Mesendoderm (in vitro differentiated cells): Measurements from ENCODE around the gene COPS9.

Experiments used
- DNase-seq: peaks from one replicate; pipeline ENCODE4 v3.0.0; 2013
- H2AK5ac ChIP-seq: 2 replicates; pipeline ENCODE4 v1.6.1; 2013; ENCODE audit warnings: low read length, inconsistent platforms
- H2BK120ac ChIP-seq: 2 replicates; pipeline ENCODE4 v1.6.1; 2013; ENCODE audit warnings: low read depth, mild to moderate bottlenecking, low read length, moderate library complexity, mixed read lengths
- H2BK15ac ChIP-seq: replicated peaks from 2 replicates; pipeline ENCODE4 v1.6.1; 2013; ENCODE audit warnings: low read depth, mild to moderate bottlenecking, moderate library complexity
- H2BK5ac ChIP-seq: 2 replicates; pipeline ENCODE4 v1.6.1; 2013; ENCODE audit warnings: low read length, inconsistent platforms
- H3K18ac ChIP-seq: 2 replicates; pipeline ENCODE4 v1.6.1; 2013; ENCODE audit warnings: mild to moderate bottlenecking, low read length, mixed read lengths
- H3K23ac ChIP-seq: one replicate; pipeline ENCODE4 v1.6.1; 2013; ENCODE audit warnings: low read length
- H3K27ac ChIP-seq: 2 replicates; pipeline ENCODE4 v1.5.1; 2013; ENCODE audit warnings: low read depth, mild to moderate bottlenecking, inconsistent platforms, low read length, moderate library complexity
- H3K27me3 ChIP-seq: 2 replicates; pipeline ENCODE4 v1.6.1; 2013; ENCODE audit warnings: low read length, control low read depth, mild to moderate bottlenecking, inconsistent platforms; ENCODE audit not compliant: insufficient read depth, poor library complexity
- H3K36me3 ChIP-seq: 2 replicates; pipeline ENCODE4 v1.6.1; 2013; ENCODE audit warnings: low read length, inconsistent platforms; ENCODE audit not compliant: control insufficient read depth, insufficient read depth
- H3K4ac ChIP-seq: one replicate; pipeline ENCODE4 v1.6.1; 2013; ENCODE audit warnings: low read depth, mild to moderate bottlenecking, low read length, moderate library complexity
- H3K4me1 ChIP-seq: 2 replicates; pipeline ENCODE4 v1.6.1; 2013; ENCODE audit warnings: low read depth, low read length, inconsistent platforms; ENCODE audit not compliant: control insufficient read depth
- H3K4me2 ChIP-seq: 2 replicates; pipeline ENCODE4 v1.6.1; 2013; ENCODE audit warnings: low read length
- H3K4me3 ChIP-seq: 2 replicates; pipeline ENCODE4 v1.5.1; 2013; ENCODE audit warnings: mild to moderate bottlenecking, low read length
- H3K56ac ChIP-seq: one replicate; pipeline ENCODE4 v1.6.1; 2013; ENCODE audit warnings: low read length
- H3K79me1 ChIP-seq: 2 replicates; pipeline ENCODE4 v1.6.1; 2013; ENCODE audit warnings: low read length, inconsistent platforms
- H3K79me2 ChIP-seq: 2 replicates; pipeline ENCODE4 v1.6.1; 2013; ENCODE audit warnings: mild to moderate bottlenecking, low read length; ENCODE audit not compliant: control insufficient read depth, insufficient read depth
- H3K9ac ChIP-seq: 2 replicates; pipeline ENCODE4 v1.6.1; 2013; ENCODE audit warnings: low read length, inconsistent platforms
- H4K5ac ChIP-seq: one replicate; pipeline ENCODE4 v1.6.1; 2013; ENCODE audit warnings: low read length
- H4K8ac ChIP-seq: one replicate; pipeline ENCODE4 v1.6.1; 2013; ENCODE audit warnings: low read depth, mild to moderate bottlenecking, control low read depth, low read length, moderate library complexity
- WGBS: extraction: QIAGEN DNeasy Blood & Tissue Kit; methylation state at CpG from one replicate; pipeline ENCODE4 v1.1.7; 2013; ENCODE audit warnings: low lambda C conversion rate, missing lambda C conversion rate; ENCODE audit not compliant: insufficient coverage; ENCODE audit errors: extremely low coverage; 5-methylcytosine and 5-hydroxymethylcytosine counted together

Gene COPS9

DNA sequence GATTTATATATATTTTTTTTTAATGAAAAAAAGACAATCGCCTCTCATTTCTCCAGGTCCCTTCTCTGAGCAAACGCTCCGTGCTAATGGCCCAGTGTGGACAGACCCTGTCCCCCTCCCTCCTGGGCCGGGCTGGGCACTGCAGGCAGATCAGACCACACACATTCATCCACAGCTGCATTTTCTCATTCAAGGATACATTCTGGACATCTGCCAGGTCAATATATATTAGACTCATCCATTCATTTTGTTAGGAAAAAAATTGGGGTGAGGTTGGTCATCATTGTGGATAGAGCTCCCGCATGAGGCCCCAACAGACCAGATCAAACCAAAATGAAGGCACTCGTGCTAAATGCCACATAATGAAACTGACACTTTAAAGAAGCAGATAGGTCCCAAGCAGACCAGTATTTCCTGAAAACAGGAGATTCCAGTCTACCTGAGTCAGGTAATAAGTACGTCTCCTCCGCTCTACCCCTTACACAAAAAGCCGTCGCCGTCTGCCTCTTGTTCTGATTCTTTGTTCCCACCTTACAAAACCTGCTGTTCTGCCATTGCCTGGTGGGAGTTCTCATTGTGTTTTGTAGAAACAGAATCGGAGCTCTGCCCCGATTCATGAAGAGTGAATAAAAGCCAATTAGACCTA, 19.8 kb upstream of the COPS9 start:
- Histone ChIP-seq H2BK15ac (no peak overlapping the region), H4K8ac (no peak overlapping the region), H3K4me3 (no peak overlapping the region), H3K4me2 (no peak overlapping the region), H3K23ac (no peak overlapping the region), H3K9ac (no peak overlapping the region), H2BK5ac (no peak overlapping the region), H3K36me3 (no peaks in the 10 kb centered on the region), H4K5ac (no peak overlapping the region), H3K18ac (no peak overlapping the region), H3K4ac (no peak overlapping the region), H2BK120ac (no peak overlapping the region), H3K79me2 (no peaks in the 10 kb centered on the region), H2AK5ac (no peak overlapping the region), H3K79me1 (no peaks in the 10 kb centered on the region), H3K4me1 (no peaks in the 10 kb centered on the region), H3K27ac (no peak overlapping the region), H3K56ac (no peak overlapping the region), H3K27me3 (no peaks in the 10 kb centered on the region)
- no CpG with 5 or more reads among the region's 13 CpGs for WGBS
- no peak for DNase-seq

DNA sequence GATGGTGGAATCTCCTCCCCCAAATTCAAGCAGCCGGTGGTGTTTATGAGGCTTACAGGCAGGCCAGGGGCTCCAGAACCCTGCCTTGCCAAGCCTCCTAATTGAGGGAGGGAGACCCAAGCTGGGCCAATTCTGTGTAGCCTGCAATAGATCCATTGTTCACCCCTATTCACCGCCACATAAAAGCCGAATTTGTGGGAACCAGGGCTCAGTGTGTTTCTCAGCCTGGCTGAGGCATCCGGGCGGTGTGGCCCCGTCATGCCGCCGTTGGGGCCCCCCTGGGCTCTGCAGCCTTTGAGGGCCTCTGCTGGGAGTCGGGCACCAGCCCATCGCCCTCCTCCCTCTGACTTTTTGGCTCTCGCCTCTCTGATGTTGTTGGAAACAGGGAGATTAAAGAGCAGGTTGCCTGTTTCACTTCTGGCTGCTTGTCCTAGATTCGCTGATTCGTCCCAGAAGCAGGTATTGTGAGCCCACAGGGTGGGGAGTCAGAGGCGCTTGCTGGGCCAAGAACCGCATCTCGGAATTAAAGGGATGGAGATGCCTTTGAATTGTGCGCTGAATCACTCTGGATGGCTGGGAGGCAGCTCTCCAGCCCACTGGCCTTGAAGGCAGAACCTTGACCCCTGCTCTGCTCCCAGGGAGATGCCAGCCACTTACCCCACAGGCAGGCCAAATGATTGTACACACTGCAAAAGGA, 19.1 kb upstream of the COPS9 start:
- no peak overlapping the region for H2BK5ac ChIP-seq
- H3K4me2 ChIP-seq = no peak overlapping the region
- H3K79me1 ChIP-seq = no peaks in the 10 kb centered on the region
- WGBS = no CpG with 5 or more reads among the region's 17 CpGs
- no peak overlapping the region for H2BK15ac ChIP-seq
- H2AK5ac ChIP-seq = no peak overlapping the region
- H3K27ac ChIP-seq = no peak overlapping the region
- H3K56ac ChIP-seq = no peak overlapping the region
- H3K27me3 ChIP-seq = no peaks in the 10 kb centered on the region
- no peaks in the 10 kb centered on the region for H3K79me2 ChIP-seq
- no peak overlapping the region for H3K4ac ChIP-seq
- no peaks in the 10 kb centered on the region for H3K36me3 ChIP-seq
- H3K4me3 ChIP-seq = no peak overlapping the region
- no peak overlapping the region for H3K9ac ChIP-seq
- no peak overlapping the region for H3K23ac ChIP-seq
- H2BK120ac ChIP-seq = no peak overlapping the region
- no peak overlapping the region for H3K18ac ChIP-seq
- DNase-seq = no peak
- no peak overlapping the region for H4K8ac ChIP-seq
- no peaks in the 10 kb centered on the region for H3K4me1 ChIP-seq
- H4K5ac ChIP-seq = no peak overlapping the region

DNA sequence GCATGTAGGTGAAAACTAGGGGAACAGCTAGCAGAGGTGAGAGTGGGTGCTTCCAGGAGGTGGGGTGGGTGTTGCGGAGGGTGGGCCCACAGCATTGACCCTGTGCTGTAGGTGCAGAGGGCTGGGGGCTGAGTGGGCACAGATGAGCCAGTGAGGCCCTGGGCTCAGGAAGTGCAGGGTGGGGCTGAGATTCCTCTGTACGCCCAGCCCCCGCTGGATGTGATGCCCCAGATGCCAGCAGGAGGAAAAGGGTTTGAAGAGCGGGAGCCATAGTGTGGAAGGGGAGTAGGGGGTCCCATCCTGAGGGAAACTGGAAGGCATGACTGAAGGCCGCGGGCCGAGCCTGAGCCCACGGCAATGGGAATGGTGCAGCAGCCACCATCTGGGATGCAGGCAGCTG, 18.5 kb upstream of the COPS9 start:
- H3K79me1 ChIP-seq = no peaks in the 10 kb centered on the region
- H3K79me2 ChIP-seq = no peaks in the 10 kb centered on the region
- no peak overlapping the region for H2BK5ac ChIP-seq
- no peak overlapping the region for H3K4me2 ChIP-seq
- no peak overlapping the region for H3K27ac ChIP-seq
- no peak overlapping the region for H3K4me3 ChIP-seq
- H4K5ac ChIP-seq = no peak overlapping the region
- DNase-seq = no peak
- H4K8ac ChIP-seq = no peak overlapping the region
- no peak overlapping the region for H2BK120ac ChIP-seq
- H3K4me1 ChIP-seq = no peaks in the 10 kb centered on the region
- no peak overlapping the region for H3K18ac ChIP-seq
- H2BK15ac ChIP-seq = no peak overlapping the region
- no peak overlapping the region for H3K9ac ChIP-seq
- no CpG with 5 or more reads among the region's 8 CpGs for WGBS
- H2AK5ac ChIP-seq = no peak overlapping the region
- H3K4ac ChIP-seq = no peak overlapping the region
- H3K56ac ChIP-seq = no peak overlapping the region
- H3K36me3 ChIP-seq = no peaks in the 10 kb centered on the region
- no peaks in the 10 kb centered on the region for H3K27me3 ChIP-seq
- H3K23ac ChIP-seq = no peak overlapping the region

DNA sequence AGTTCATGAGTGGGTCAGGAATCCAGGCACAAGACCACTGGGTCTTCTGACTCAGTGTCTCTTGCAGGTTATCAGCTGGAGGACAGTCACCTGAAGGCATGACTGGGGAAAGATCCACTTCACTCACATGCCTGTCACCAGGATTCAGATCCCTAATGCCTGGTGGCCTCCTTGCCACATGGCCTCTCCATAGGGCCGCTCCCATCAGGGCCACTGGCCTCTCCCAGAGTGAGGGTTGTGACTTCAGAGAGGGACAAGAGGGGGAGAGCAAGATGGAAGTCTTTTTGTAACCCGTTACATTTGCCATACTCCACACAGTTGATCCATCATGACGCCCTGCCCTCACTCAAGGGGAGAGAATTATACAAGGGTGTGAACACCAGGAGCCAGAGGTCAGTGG, 17.3 kb upstream of the COPS9 start:
- H3K79me2 ChIP-seq = no peaks in the 10 kb centered on the region
- H2BK5ac ChIP-seq = no peak overlapping the region
- no peak overlapping the region for H2AK5ac ChIP-seq
- no CpG with 5 or more reads among the region's 3 CpGs for WGBS
- no peaks in the 10 kb centered on the region for H3K4me1 ChIP-seq
- H3K27ac ChIP-seq = no peak overlapping the region
- DNase-seq = no peak
- no peak overlapping the region for H3K4me3 ChIP-seq
- no peak overlapping the region for H3K18ac ChIP-seq
- H4K8ac ChIP-seq = no peak overlapping the region
- H3K79me1 ChIP-seq = no peaks in the 10 kb centered on the region
- H3K4me2 ChIP-seq = no peak overlapping the region
- H4K5ac ChIP-seq = no peak overlapping the region
- no peaks in the 10 kb centered on the region for H3K36me3 ChIP-seq
- H2BK120ac ChIP-seq = no peak overlapping the region
- no peak overlapping the region for H2BK15ac ChIP-seq
- H3K4ac ChIP-seq = no peak overlapping the region
- H3K23ac ChIP-seq = no peak overlapping the region
- no peak overlapping the region for H3K9ac ChIP-seq
- H3K27me3 ChIP-seq = no peaks in the 10 kb centered on the region
- no peak overlapping the region for H3K56ac ChIP-seq

DNA sequence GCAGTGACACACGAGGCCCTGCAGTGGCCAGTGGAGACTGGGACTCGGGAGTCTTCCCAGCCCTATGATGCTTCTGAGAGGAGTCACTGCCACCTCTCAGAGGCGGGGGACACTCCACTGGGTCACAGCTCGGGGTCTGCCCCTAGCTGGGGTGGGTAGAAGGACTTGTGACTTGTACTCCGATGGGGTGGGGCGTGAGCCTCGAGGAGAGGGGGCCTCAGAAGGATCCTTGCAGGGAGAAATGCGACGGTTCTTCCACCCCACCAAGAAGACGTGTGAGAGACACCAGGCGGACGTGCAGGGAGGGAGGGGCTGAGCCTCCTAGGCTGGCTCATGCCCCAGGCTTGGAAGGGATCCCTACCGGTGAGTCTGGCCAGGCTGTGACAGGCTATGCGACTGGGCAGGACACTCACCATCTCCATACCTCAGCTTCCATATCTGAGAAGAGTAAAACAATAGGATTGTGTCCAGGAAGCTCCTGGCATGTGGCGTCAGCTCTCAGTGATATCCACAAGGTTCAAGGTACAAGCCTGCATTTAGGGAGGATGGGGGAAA, 15.4 kb upstream of the COPS9 start:
- Histone ChIP-seq H2AK5ac (no peak overlapping the region), H2BK120ac (no peak overlapping the region), H3K36me3 (no peaks in the 10 kb centered on the region), H3K56ac (no peak overlapping the region), H3K9ac (no peak overlapping the region), H2BK5ac (no peak overlapping the region), H3K4ac (no peak overlapping the region), H4K5ac (no peak overlapping the region), H3K4me1 (no peaks in the 10 kb centered on the region), H3K4me3 (no peak overlapping the region), H3K4me2 (no peak overlapping the region), H3K23ac (no peak overlapping the region), H3K27ac (no peak overlapping the region), H3K79me1 (no peaks in the 10 kb centered on the region), H3K27me3 (no peaks in the 10 kb centered on the region), H4K8ac (no peak overlapping the region), H3K18ac (no peak overlapping the region), H3K79me2 (no peaks in the 10 kb centered on the region), H2BK15ac (no peak overlapping the region)
- no CpG with 5 or more reads among the region's 15 CpGs for WGBS
- no peak for DNase-seq
